HUES6 (cell line): ENCODE data around the gene SLCO3A1.

ENCODE experiments used
- H3K27ac ChIP-seq: 2 replicates; pipeline ENCODE4 v1.7.0; 2013; ENCODE audit warnings: low read depth, mild to moderate bottlenecking, low read length, inconsistent platforms
- H3K27me3 ChIP-seq: 2 replicates; pipeline ENCODE4 v1.6.1; 2013; ENCODE audit warnings: low read length; ENCODE audit not compliant: control insufficient read depth, insufficient read depth
- H3K36me3 ChIP-seq: 2 replicates; pipeline ENCODE4 v1.6.1; 2013; ENCODE audit warnings: low read length; ENCODE audit not compliant: control insufficient read depth, insufficient read depth
- H3K4me1 ChIP-seq: 2 replicates; pipeline ENCODE4 v1.6.1; 2013; ENCODE audit warnings: low read length; ENCODE audit not compliant: control insufficient read depth, insufficient read depth
- H3K4me3 ChIP-seq: 2 replicates; pipeline ENCODE4 v1.5.1; 2013; ENCODE audit warnings: low read depth, low read length
- H3K9ac ChIP-seq: one replicate; pipeline ENCODE4 v1.6.1; 2013; ENCODE audit warnings: mild to moderate bottlenecking, low read length
- H3K9me3 ChIP-seq: 2 replicates; pipeline ENCODE4 v1.6.1; 2013; ENCODE audit warnings: low read depth, low read length; ENCODE audit not compliant: control insufficient read depth, insufficient read depth

The SLCO3A1 gene

DNA sequence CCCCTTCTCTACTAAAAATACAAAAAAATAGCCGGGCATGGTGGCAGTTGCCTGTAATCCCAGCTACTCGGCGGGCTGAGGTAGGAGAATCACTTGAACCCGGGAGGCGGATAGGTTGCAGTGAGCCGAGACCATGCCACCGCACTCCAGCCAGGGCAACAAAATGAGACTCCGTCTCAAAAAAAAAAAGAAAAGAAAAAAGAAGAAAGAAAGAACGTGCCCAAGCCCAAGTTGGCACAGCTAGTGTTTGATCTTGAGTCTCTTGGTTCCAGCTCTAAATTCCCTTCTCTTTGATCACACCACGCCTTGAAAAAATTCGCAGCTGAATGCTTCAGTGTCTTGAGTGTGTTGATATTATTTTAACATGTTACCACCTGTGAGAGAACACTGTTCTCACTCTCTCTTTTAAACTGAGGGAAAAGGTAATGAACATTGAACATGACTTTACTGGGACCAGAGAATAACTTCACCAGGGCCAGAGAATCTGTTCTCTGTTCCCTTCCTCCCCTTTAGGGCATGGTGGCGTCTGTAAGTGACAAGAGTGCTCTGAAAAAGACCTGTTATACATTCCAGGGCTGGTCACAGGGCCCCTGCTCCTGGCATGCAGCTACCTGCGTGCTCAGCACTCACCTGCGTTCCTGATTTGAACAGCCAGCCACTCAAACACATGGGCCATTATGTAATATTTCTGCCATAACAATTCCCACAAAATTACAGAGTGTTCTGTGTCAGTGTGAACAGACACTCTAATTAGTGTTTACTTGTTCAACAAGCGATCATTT, 19.0 kb downstream of the SLCO3A1 start:
- Histone ChIP-seq H3K27me3 (no peaks in the 10 kb centered on the region), H3K4me3 (no peak overlapping the region), H3K9me3 (peaks cover 5% of the 10 kb centered on the region; the same call in 1 of the 2 replicates), H3K4me1 (peaks cover 3% of the 10 kb centered on the region; the same call in 1 of the 2 replicates), H3K36me3 (no peaks in the 10 kb centered on the region), H3K27ac (no peak overlapping the region), H3K9ac (no peak overlapping the region)

DNA sequence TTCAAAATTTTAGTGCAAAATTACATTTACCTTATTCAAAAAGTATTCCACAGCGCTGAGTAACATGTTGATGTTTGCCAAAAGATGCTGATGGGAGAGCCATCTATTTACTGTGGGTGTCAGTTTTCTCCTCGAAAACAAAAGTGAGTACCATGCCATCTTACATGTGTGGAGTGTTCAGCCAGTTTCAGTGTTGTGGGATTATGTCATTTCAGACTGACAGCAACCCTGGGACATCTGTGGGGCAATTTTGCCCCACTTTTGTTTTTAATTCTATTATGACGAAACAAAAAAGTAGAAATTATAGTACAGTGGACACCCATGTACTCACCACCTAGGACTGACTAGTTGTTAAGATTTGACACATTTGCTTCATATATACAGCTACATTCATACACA, 19.6 kb downstream of the SLCO3A1 start:
- H3K4me3 ChIP-seq = no peak overlapping the region
- H3K27me3 ChIP-seq = no peaks in the 10 kb centered on the region
- H3K4me1 ChIP-seq = no peaks in the 10 kb centered on the region
- H3K27ac ChIP-seq = no peak overlapping the region
- no peaks in the 10 kb centered on the region for H3K36me3 ChIP-seq
- no peak overlapping the region for H3K9ac ChIP-seq
- peaks cover 5% of the 10 kb centered on the region; the same call in 1 of the 2 replicates for H3K9me3 ChIP-seq

DNA sequence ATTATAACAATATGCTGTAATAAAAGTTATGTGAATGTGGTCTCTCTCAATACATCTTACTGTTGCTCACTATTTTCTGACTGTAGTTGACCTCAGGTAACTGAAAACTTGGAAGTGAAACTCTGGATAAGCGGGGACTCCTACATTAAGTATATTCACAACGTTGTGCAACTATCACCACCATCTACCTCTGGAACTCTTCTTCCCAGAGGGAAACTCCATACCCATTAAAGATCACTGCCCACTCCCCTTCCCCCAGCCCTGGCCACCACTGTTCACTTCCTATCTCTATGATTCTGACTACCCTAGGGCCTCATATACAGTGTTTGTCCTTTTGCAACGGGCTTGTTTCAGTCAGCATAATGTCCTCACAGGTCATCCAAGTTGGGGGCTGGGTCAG, 20.7 kb downstream of the SLCO3A1 start:
- Histone ChIP-seq H3K4me1 (no peaks in the 10 kb centered on the region), H3K9me3 (peaks cover 5% of the 10 kb centered on the region; the same call in 1 of the 2 replicates), H3K9ac (no peak overlapping the region), H3K27me3 (no peaks in the 10 kb centered on the region), H3K4me3 (no peak overlapping the region), H3K36me3 (no peaks in the 10 kb centered on the region), H3K27ac (no peak overlapping the region)

DNA sequence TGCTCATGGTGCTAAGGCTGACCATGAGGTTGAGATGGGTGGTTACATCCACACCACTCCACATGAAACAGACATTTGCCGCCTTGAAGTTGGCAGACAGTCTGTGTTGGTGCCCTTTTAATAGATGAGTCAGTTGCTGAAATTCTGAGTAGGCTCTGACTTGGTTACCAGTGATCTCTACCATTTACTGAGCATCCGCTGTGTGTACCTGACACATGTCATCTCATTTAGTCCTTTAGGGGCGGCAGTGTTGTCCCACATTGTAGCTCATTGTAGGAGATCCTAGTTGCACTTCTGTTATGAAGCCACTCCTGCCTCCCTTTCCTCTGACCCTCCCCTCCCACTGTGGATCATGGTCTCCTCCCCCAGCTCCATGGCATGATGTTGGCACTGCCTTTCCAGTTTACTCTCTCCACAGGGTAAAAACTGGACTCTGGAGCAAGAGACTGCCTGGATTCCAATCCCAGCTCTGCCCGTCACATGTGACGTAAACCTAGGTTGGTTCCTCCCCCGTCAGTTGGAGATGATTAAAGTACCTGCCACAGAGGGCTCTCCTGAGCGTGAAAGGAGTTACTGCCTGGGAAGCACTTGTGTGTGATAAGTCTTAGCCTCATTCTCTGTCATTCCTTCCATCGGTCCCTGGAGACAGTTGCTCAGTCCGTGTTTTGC, 21.6 kb downstream of the SLCO3A1 start:
- Histone ChIP-seq H3K27ac (no peak overlapping the region), H3K9ac (no peak overlapping the region), H3K4me1 (no peaks in the 10 kb centered on the region), H3K27me3 (no peaks in the 10 kb centered on the region), H3K4me3 (no peak overlapping the region), H3K9me3 (peaks cover 5% of the 10 kb centered on the region; the same call in 1 of the 2 replicates), H3K36me3 (no peaks in the 10 kb centered on the region)

DNA sequence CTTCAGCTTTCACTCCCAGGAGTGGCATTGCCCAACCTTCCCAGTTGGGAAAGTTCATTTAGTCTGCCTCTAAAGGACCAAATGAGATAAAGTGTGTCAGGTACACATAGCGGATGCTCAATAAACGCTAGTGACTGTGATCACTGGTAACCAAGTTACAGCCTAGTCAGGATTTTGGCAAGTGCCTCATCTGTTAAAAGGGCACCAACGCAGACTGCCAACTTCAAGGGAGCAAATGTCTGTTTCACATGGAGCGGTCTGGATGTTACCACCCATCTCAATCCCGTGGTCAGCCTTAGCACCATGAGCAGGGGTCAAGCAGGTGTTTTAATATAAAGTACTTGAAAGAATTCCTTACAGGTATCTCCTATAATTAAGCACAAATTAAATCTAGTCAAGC, 22.7 kb downstream of the SLCO3A1 start:
- Histone ChIP-seq H3K9me3 (no peaks in the 10 kb centered on the region), H3K27ac (no peak overlapping the region), H3K27me3 (no peaks in the 10 kb centered on the region), H3K4me3 (no peak overlapping the region), H3K9ac (no peak overlapping the region), H3K4me1 (peaks cover 3% of the 10 kb centered on the region; the same call in 1 of the 2 replicates), H3K36me3 (no peaks in the 10 kb centered on the region)

DNA sequence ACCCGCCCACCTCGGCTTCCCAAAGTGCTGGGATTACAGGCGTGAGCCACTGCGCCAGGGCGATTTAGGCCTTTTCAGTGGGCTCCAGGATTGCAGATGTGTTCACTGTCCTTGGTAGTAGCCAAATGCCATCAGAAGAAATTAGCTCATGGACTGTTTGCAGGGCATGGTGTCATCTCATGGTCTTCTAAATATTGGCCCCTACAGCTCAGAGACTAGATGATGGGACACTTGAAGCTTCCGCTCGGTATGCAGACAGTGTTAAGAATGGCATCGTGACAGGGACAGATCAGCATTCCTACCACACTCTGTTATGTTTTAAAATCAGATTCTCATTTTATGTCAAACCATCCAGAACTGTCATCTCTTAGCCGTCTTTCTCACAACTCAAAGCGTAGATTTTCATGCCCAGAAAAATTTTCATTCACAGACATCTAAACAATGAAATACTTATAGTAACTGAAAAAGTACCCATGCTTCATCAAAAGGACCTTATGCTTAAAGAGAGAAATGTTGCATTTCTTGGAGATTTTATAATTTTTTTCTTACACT, 24.9 kb downstream of the SLCO3A1 start:
- H3K27me3 ChIP-seq = no peaks in the 10 kb centered on the region

DNA sequence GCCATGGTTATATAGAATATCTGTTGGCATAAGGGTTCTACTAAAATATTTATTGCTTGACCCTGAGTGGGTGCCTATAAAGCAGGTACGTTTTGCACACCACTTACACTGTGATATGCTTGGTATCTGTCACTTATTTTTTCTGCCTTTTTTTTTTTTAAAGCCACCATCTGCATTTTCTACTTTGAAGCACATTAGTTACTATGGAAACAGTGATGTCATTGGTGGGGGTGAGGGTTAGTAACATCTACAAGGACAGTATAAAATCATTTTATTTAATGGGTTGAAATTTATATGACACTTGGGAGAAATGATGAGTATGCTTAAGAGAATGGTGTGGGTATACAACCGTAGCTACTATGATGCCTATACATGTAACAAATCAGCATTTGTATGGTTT, 25.6 kb downstream of the SLCO3A1 start:
- Histone ChIP-seq H3K4me1 (peaks cover 14% of the 10 kb centered on the region), H3K27me3 (no peaks in the 10 kb centered on the region), H3K9me3 (no peaks in the 10 kb centered on the region), H3K4me3 (no peak overlapping the region), H3K9ac (no peak overlapping the region), H3K36me3 (no peaks in the 10 kb centered on the region), H3K27ac (no peak overlapping the region)

More for the DNA sequence above, 24.9 kb downstream of the SLCO3A1 start:
- Histone ChIP-seq H3K9ac (no peak overlapping the region), H3K9me3 (no peaks in the 10 kb centered on the region), H3K4me1 (peaks cover 14% of the 10 kb centered on the region), H3K4me3 (no peak overlapping the region), H3K36me3 (no peaks in the 10 kb centered on the region), H3K27ac (no peak overlapping the region)

DNA sequence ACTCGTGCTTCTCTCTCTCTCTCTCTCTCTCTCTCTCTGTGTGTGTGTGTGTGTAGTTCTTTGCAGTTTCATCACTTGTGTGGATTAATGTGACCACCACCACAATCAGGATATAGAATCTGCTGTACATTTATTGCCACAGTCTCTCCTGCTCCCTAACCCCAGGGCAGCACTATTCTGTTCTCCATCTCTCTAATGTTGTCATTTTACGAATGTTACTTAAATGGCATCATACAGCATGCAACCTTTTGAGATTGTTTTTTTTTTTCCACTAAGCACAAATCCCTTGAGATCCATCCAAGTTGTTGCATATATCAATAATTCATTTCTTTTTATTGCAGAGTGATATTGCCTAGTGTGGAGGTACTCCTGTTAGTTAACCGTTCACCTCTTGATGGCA, 26.9 kb downstream of the SLCO3A1 start:
- Histone ChIP-seq H3K9ac (no peak overlapping the region), H3K9me3 (no peaks in the 10 kb centered on the region), H3K4me1 (peaks cover 14% of the 10 kb centered on the region), H3K27me3 (no peaks in the 10 kb centered on the region), H3K4me3 (no peak overlapping the region), H3K36me3 (no peaks in the 10 kb centered on the region), H3K27ac (no peak overlapping the region)

DNA sequence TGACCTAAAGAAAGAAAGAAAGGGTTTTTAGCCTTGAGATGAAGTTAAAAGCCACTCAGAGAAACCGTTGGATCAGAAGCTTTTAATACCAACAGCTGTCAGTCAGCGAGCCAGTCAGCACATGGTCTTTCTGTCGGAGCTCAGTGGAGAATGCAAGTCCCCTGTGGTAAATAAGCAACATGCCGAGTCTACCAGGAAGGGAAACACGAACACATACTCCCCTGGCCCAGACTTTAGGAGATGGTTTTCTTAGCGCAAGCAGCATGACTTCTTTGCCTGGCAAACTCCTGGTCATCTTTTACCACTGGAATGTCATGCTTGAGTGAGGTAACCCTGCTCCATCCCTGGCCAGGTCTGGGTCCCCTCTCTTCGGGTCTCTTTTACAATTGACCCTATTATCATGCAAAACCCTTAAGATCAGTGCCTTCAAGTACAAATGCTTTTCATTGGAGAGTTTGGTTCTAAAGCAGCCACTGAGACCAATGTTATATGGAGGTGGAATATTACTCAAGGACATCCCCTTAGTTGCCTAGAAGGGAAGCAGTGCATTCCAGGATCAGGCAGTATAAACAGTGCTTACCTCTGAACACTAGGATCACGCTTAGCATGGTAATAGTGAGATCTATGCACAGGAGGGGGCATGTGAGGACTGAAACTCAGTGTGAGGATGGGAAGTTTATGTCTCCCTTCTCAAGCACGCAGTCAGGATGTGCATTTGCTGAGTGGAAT, 28.2 kb downstream of the SLCO3A1 start:
- Histone ChIP-seq H3K9ac (no peak overlapping the region), H3K4me3 (0 out of 2 replicates have a peak overlapping the region, but pooled peaks have one; percentile 8), H3K9me3 (no peaks in the 10 kb centered on the region), H3K36me3 (no peaks in the 10 kb centered on the region), H3K4me1 (peaks cover 19% of the 10 kb centered on the region), H3K27me3 (no peaks in the 10 kb centered on the region), H3K27ac (no peak overlapping the region)

DNA sequence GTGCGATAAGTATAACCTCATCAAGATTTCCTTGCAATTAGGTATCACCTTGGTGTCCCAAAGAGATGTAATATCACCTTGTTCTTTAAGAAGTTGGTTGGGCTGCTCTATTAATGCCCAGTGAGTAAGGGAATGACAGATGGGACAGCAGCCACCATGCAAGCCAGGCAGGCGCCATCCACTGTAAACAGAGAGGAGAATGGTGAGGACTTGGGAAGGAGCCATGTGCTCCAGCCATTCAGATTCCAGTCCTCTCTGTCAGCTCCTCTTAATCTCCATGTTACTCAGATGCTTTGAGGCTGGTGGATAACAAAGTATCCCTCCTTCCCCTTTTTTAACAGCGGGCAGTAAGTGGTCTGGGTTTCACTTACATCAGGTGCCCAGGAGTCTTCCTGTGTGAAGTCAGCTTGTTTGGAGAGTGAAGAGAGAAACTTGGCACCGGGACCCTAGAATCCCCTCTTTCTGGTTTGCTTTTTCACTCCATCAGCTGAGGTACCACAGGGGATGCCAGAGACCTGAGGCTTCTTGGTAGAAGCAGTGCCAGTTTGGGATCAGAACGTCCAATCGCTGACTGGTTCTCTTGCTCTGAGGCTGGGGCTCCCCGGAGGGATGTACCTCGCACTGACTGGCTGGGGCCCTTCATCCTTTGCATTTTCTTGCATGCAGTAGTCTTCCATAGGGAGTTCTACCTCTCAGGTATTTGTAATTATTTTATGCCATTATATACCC, 29.5 kb downstream of the SLCO3A1 start:
- Histone ChIP-seq H3K36me3 (no peaks in the 10 kb centered on the region), H3K9ac (no peak overlapping the region), H3K27ac (no peak overlapping the region), H3K9me3 (no peaks in the 10 kb centered on the region), H3K27me3 (no peaks in the 10 kb centered on the region), H3K4me3 (no peak overlapping the region), H3K4me1 (peaks cover 19% of the 10 kb centered on the region)
